SJCRH30 (cell line): ENCODE data around the gene CIB4. TPM values are rescaled to one million over a fixed set of nuclear protein-coding genes. Genes with fewer than 3 reads are reported as not detected.

Experiments
- DNase-seq, 2 experiments: peaks; one replicate each; pipeline ENCODE4 v3.0.0-alpha.2; 2015 to 2020
- H3K27ac ChIP-seq: fragments of 250-450 bp; sonication (Bioruptor Pico); 2 replicates; pipeline ENCODE4 v1.5.1; 2020; ENCODE audit warnings: mild to moderate bottlenecking, moderate library complexity
- H3K27me3 ChIP-seq: fragments of 250-450 bp; sonication (Bioruptor Pico); 2 replicates; pipeline ENCODE4 v1.5.1; 2020; ENCODE audit warnings: mild to moderate bottlenecking, moderate library complexity
- H3K36me3 ChIP-seq: fragments of 250-450 bp; sonication (Bioruptor Pico); 2 replicates; pipeline ENCODE4 v1.5.1; 2020; ENCODE audit warnings: mild to moderate bottlenecking, moderate library complexity
- H3K4me1 ChIP-seq: fragments of 250-450 bp; sonication (Bioruptor Pico); 2 replicates; pipeline ENCODE4 v1.5.1; 2020; ENCODE audit warnings: mild to moderate bottlenecking, moderate library complexity
- H3K4me3 ChIP-seq: fragments of 250-450 bp; sonication (Bioruptor Pico); 2 replicates; pipeline ENCODE4 v1.5.1; 2020; ENCODE audit warnings: mild to moderate bottlenecking, moderate library complexity
- H3K9me3 ChIP-seq: fragments of 250-450 bp; sonication (Bioruptor Pico); replicated peaks from 2 replicates; pipeline ENCODE4 v1.5.1; 2020; ENCODE audit warnings: mild to moderate bottlenecking, moderate library complexity
- total RNA-seq: library from RNA; depleted of rRNA; stranded (reverse); fragments of >200 nt; shearing (Covaris generic); gene quantifications from 2 replicates; pipeline ENCODE4 v1.2.3, GENCODE V29; 2014; rRNA removed

The CIB4 gene
- not detected in 2 replicates for total RNA-seq

- DNase-seq: no peak
- H3K36me3 ChIP-seq: no peaks in the 10 kb centered on the region
- H3K9me3 ChIP-seq: no peaks in the 10 kb centered on the region
- no peaks in the 10 kb centered on the region for H3K4me1 ChIP-seq
- H3K27me3 ChIP-seq: peaks cover 39% of the 10 kb centered on the region
- H3K27ac ChIP-seq: no peak within 1 kb of the TSS
- H3K4me3 ChIP-seq: no peak within 1 kb of the TSS
Observed at GRCh38 chr2:26640781-26641564, at the start of gene CIB4. TSS of gene CIB4 (minus strand) at chr2:26641366. CDS start at chr2:26641314, 52 bp downstream.

- no peak overlapping the region for H3K4me3 ChIP-seq
- no peaks in the 10 kb centered on the region for H3K36me3 ChIP-seq
- H3K27ac ChIP-seq: no peak overlapping the region
- peaks cover 58% of the 10 kb centered on the region for H3K27me3 ChIP-seq
- no peaks in the 10 kb centered on the region for H3K4me1 ChIP-seq
- H3K9me3 ChIP-seq: no peaks in the 10 kb centered on the region
- peak; percentile 16 to 42 for DNase-seq
Observed at GRCh38 chr2:26687801-26688200, 46.6 kb upstream of the CIB4 start.

DNA sequence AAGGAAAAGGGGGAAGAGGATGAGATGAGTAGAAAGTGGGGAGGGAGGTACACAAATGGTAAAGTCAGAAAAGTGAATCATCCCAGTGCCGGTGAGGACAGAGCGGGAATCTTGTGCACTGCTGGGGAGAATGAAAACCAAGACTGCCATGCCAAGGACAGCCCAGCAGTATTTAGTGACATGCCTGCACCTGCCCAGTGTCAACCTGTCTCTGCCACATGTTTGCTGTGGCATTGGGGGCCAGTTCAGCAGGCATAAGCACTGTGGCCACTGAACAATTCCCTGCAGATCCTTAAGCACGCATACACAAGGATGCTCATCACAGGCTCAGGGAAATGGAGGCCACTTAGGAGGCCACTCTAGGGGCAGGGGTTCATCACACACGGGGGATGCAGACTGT lies 46.2 kb upstream of the CIB4 start:
- no peak overlapping the region for H3K27ac ChIP-seq
- H3K4me1 ChIP-seq: no peaks in the 10 kb centered on the region
- H3K4me3 ChIP-seq: no peak overlapping the region
- H3K36me3 ChIP-seq: no peaks in the 10 kb centered on the region
- DNase-seq: no peak
- no peaks in the 10 kb centered on the region for H3K9me3 ChIP-seq
- peaks cover 58% of the 10 kb centered on the region for H3K27me3 ChIP-seq

GRCh38 chr2:26685989-26686839 lies 45.0 kb upstream of the CIB4 start:
- Histone ChIP-seq H3K27ac (no peak overlapping the region), H3K4me3 (no peak overlapping the region), H3K36me3 (no peaks in the 10 kb centered on the region), H3K4me1 (no peaks in the 10 kb centered on the region), H3K27me3 (peaks cover 51% of the 10 kb centered on the region), H3K9me3 (no peaks in the 10 kb centered on the region)
- DNase-seq: no peak

- peaks cover 43% of the 10 kb centered on the region for H3K27me3 ChIP-seq
Observed at GRCh38 chr2:26685341-26685740, 44.2 kb upstream of the CIB4 start.

DNA sequence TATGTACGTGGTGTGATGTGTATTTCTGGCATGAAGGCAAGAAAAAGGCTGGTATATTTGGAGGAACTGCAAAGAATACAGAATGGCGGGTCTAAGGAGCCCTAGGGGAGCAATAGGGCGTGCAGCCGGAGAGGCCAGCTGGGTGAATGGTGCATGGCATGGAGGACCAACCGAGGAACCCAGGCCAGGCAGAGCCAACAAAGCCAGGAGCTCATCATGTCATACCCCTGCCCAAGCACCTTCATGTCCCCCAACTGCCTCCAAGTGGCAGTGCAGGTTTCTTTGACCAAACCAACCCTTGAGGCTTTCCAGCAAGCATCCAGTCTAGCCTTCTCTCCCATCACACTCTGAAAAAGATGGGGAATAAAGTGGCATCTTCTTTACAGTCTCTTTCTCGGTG lies 42.4 kb upstream of the CIB4 start:
- no peaks in the 10 kb centered on the region for H3K4me1 ChIP-seq
- no peak overlapping the region for H3K4me3 ChIP-seq
- H3K36me3 ChIP-seq: no peaks in the 10 kb centered on the region
- H3K9me3 ChIP-seq: no peaks in the 10 kb centered on the region
- DNase-seq: no peak
- H3K27ac ChIP-seq: no peak overlapping the region
- H3K27me3 ChIP-seq: peaks cover 40% of the 10 kb centered on the region

More at GRCh38 chr2:26685341-26685740, 44.2 kb upstream of the CIB4 start:
- Histone ChIP-seq H3K4me3 (no peak overlapping the region), H3K27ac (no peak overlapping the region), H3K36me3 (no peaks in the 10 kb centered on the region), H3K4me1 (no peaks in the 10 kb centered on the region), H3K9me3 (no peaks in the 10 kb centered on the region)
- DNase-seq: no peak

- H3K27me3 ChIP-seq: peaks cover 46% of the 10 kb centered on the region
- H3K36me3 ChIP-seq: no peaks in the 10 kb centered on the region
- no peak for DNase-seq
- H3K4me3 ChIP-seq: no peak overlapping the region
- H3K4me1 ChIP-seq: no peaks in the 10 kb centered on the region
- peaks cover 4% of the 10 kb centered on the region; the same call in 1 of the 2 replicates for H3K9me3 ChIP-seq
- H3K27ac ChIP-seq: no peak overlapping the region
Observed at GRCh38 chr2:26682155-26682554, 41.0 kb upstream of the CIB4 start.

DNA sequence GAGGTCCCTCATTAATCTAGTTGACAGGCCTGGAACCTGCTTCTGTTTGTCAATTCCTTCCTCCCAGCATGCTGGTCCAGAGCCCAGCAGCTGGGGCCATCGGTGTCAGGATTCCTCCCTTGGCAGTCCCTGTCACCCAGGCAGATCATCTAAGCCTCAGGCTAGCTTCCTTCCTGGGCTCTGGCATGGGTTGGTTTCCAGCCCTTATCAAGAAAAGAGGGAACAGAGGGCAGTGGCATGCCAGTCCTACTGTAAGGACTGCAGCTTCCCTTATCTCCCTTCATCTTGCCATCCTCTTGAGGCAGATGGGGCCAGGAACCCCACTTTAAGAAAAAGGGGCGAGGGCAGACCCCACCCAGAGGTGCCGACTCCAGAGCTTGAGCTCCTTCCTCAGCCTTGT lies 40.5 kb upstream of the CIB4 start:
- no peak overlapping the region for H3K27ac ChIP-seq
- H3K4me3 ChIP-seq: no peak overlapping the region
- peaks cover 6% of the 10 kb centered on the region; the same call in 1 of the 2 replicates for H3K9me3 ChIP-seq
- H3K4me1 ChIP-seq: no peaks in the 10 kb centered on the region
- H3K27me3 ChIP-seq: peaks cover 41% of the 10 kb centered on the region
- no peak for DNase-seq
- H3K36me3 ChIP-seq: no peaks in the 10 kb centered on the region

DNA sequence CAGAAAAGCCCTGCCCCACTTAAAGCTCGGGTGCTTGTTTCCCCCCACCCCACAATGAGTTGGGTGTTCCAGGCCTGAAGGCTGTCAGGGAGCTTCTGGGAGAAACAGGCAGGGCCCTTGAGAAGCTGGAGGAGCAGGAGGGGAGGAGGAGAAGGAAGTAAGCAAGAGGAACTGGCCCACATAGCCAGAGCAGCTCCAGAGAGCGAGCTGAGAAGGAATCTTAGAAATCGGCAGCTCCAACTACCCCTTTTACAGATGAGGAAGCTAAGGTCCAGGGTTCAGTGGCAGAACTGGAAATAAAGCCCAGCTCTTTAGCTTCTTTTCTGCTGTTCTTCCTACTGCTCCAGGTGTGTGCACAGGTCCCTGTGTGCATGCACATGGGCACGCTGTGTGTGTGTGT lies 38.7 kb upstream of the CIB4 start:
- no peaks in the 10 kb centered on the region for H3K4me1 ChIP-seq
- H3K27ac ChIP-seq: no peak overlapping the region
- peaks cover 6% of the 10 kb centered on the region; the same call in 1 of the 2 replicates for H3K9me3 ChIP-seq
- H3K4me3 ChIP-seq: no peak overlapping the region
- H3K27me3 ChIP-seq: peaks cover 27% of the 10 kb centered on the region
- no peak for DNase-seq
- H3K36me3 ChIP-seq: no peaks in the 10 kb centered on the region

- Histone ChIP-seq H3K9me3 (peaks cover 6% of the 10 kb centered on the region; the same call in 1 of the 2 replicates), H3K4me1 (no peaks in the 10 kb centered on the region), H3K27me3 (peaks cover 27% of the 10 kb centered on the region), H3K4me3 (no peak overlapping the region), H3K36me3 (no peaks in the 10 kb centered on the region), H3K27ac (no peak overlapping the region)
- DNase-seq: no peak
Observed at GRCh38 chr2:26678035-26678434, 36.9 kb upstream of the CIB4 start.

DNA sequence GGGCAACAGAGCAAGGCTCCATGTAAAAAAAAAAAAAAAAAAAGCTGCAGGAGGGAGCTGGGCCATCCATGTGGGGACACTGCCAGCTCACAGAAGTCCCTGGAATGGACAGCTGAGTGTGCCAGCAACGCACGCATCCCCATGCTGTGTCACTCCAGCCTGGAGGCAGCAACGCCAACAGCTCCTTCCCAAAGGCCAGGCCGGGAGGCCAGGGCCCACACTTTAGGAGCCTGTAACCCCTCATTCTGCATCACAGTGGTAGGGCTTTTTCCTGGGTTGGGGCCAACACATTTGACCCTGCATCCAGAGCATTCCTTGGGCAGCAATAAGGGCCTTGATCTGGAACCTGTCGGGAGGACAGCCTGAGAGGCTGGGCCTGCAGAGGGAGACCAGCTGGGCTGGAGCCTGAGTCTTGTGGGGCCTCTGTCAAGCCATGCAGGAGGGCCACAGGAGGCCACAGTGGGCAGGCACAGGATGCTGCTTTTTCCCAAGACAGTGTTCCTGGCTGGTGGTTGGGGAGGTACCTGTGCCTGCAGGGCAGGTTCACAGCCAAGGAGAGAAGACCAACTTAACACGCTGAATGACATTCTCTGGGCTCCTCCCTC lies 34.6 kb upstream of the CIB4 start:
- no peaks in the 10 kb centered on the region for H3K36me3 ChIP-seq
- peaks cover 6% of the 10 kb centered on the region; the same call in 1 of the 2 replicates for H3K9me3 ChIP-seq
- no peak overlapping the region for H3K27ac ChIP-seq
- no peak for DNase-seq
- no peaks in the 10 kb centered on the region for H3K4me1 ChIP-seq
- H3K4me3 ChIP-seq: no peak overlapping the region
- H3K27me3 ChIP-seq: peaks cover 46% of the 10 kb centered on the region

GRCh38 chr2:26674771-26675170 lies 33.6 kb upstream of the CIB4 start:
- H3K36me3 ChIP-seq: no peaks in the 10 kb centered on the region
- DNase-seq: no peak
- no peak overlapping the region for H3K4me3 ChIP-seq
- no peak overlapping the region for H3K27ac ChIP-seq
- no peaks in the 10 kb centered on the region for H3K4me1 ChIP-seq
- peaks cover 53% of the 10 kb centered on the region for H3K27me3 ChIP-seq
- H3K9me3 ChIP-seq: peaks cover 6% of the 10 kb centered on the region; the same call in 1 of the 2 replicates

- Histone ChIP-seq H3K27me3 (peaks cover 56% of the 10 kb centered on the region), H3K27ac (no peak overlapping the region), H3K4me1 (no peaks in the 10 kb centered on the region), H3K9me3 (peaks cover 6% of the 10 kb centered on the region; the same call in 1 of the 2 replicates), H3K4me3 (no peak overlapping the region), H3K36me3 (no peaks in the 10 kb centered on the region)
- no peak for DNase-seq
Observed at GRCh38 chr2:26674002-26674751, 33.0 kb upstream of the CIB4 start.

DNA sequence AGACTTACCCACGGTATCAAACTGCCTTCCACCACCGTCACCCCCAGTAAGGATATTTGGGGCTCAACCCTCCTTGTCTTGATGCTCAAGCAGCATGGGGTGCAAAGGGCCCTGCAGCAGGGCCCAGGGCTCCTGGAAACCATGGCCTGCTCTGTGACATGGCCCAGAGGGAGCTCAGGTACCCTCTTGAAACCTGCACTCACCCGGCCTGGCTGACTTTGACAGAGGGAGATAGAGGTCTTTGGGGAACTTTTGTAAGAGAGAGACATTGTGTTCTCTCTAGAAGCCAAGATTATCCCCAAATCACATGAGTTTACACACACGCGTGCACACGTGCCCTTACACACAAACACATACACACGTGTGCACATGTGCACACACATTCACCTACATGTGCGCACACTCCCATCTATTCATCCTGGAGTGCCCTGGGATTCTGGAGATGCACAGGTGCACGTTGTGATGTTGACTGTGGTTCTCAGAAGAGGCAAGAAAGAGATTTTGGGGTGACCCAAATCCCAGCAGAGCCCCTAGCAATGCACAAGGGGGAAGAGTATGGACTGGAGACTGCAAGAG lies 31.7 kb upstream of the CIB4 start:
- no peak overlapping the region for H3K4me3 ChIP-seq
- H3K27me3 ChIP-seq: peaks cover 50% of the 10 kb centered on the region
- H3K36me3 ChIP-seq: no peaks in the 10 kb centered on the region
- H3K9me3 ChIP-seq: peaks cover 6% of the 10 kb centered on the region; the same call in 1 of the 2 replicates
- no peak overlapping the region for H3K27ac ChIP-seq
- no peaks in the 10 kb centered on the region for H3K4me1 ChIP-seq
- no peak for DNase-seq
